DND-41 (cell line): ENCODE results near the gene ERO1B.

Experiments used
- ATAC-seq: fragments of 200-7000 bp; cut with Tn5 transposase; 3 replicates; pipeline ENCODE4 v1.9.1; 2021; ENCODE audit warnings: low read depth; ENCODE audit not compliant: insufficient read depth
- DNase-seq: peaks from one replicate; pipeline ENCODE4 v3.0.0-alpha.2; 2020
- H2AFZ ChIP-seq: 2 replicates; pipeline ENCODE4 v1.6.0; 2012; ENCODE audit warnings: low read depth, low read length
- H3K27ac ChIP-seq: 2 replicates; pipeline ENCODE4 v1.5.1; 2012; ENCODE audit warnings: low read length, inconsistent platforms
- H3K27me3 ChIP-seq: fragments of 200-600 bp; sonication (generic); 2 replicates; pipeline ENCODE4 v1.6.0; 2012; ENCODE audit warnings: low read length, mild to moderate bottlenecking, inconsistent platforms; ENCODE audit not compliant: insufficient read depth, poor library complexity
- H3K36me3 ChIP-seq: 2 replicates; pipeline ENCODE4 v1.5.1; 2012; ENCODE audit warnings: low read length, inconsistent platforms; ENCODE audit not compliant: insufficient read depth
- H3K4me1 ChIP-seq: 2 replicates; pipeline ENCODE4 v1.5.1; 2012; ENCODE audit warnings: mild to moderate bottlenecking, low read length; ENCODE audit not compliant: insufficient read depth
- H3K4me2 ChIP-seq: 2 replicates; pipeline ENCODE4 v1.6.0; 2012; ENCODE audit warnings: mild to moderate bottlenecking, moderate library complexity, low read length, inconsistent platforms; ENCODE audit not compliant: insufficient read depth
- H3K4me3 ChIP-seq, 2 experiments: fragments of 200-600 bp in 1 of 2; shearing (Covaris generic) in 1 of 2; 2 replicates each; pipeline ENCODE4 v1.5.1; 2012 to 2016; ENCODE audit warnings: inconsistent platforms in 2 of 2, low read length in 2 of 2, mild to moderate bottlenecking in 2 of 2, low read depth in 1 of 2, moderate library complexity in 1 of 2
- H3K79me2 ChIP-seq: 2 replicates; pipeline ENCODE4 v1.6.0; 2012; ENCODE audit warnings: low read length, inconsistent platforms; ENCODE audit not compliant: insufficient read depth
- H3K9ac ChIP-seq: 2 replicates; pipeline ENCODE4 v1.6.0; 2012; ENCODE audit warnings: low read depth, mild to moderate bottlenecking, inconsistent platforms, low read length, moderate library complexity
- H3K9me3 ChIP-seq: 2 replicates; pipeline ENCODE4 v1.5.1; 2012; ENCODE audit warnings: low read length, moderate library complexity, mild to moderate bottlenecking, inconsistent platforms; ENCODE audit not compliant: insufficient read depth, severe bottlenecking
- H4K20me1 ChIP-seq: 2 replicates; pipeline ENCODE4 v1.6.0; 2012; ENCODE audit warnings: low read length; ENCODE audit not compliant: insufficient read depth
- EZH2 ChIP-seq: IDR thresholded peaks from 3 replicates; pipeline ENCODE4 v1.6.1; 2012; ENCODE audit warnings: borderline replicate concordance, low read depth, mild to moderate bottlenecking, moderate library complexity, low read length, inconsistent platforms; ENCODE audit not compliant: severe bottlenecking
- TF ChIP-seq, protein P1 (sequence below): IDR thresholded peaks from 2 replicates; pipeline ENCODE4 v1.5.1; 2012; ENCODE audit warnings: borderline replicate concordance, low read length, moderate library complexity, mild to moderate bottlenecking; ENCODE audit not compliant: poor library complexity, severe bottlenecking; ENCODE audit errors: extremely low read depth

ERO1B gene

DNA sequence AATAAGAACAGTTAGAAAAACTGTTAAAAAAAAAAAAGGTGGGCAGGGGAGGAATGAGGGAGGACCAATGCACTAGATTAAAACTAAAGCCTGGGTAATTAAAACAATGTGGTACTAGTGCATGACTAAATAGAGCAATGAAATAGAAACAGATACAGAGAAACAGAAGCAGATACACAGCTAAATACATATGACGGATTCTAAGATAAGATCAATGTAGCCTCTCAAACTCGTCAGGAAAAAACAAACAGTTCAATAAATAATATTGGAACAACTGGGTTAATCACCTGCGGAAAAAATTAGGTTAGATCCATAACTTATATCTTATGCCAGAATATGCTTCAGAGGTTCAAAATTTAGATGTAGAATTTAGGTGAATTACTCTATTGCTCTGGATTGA, 68.2 kb downstream of the ERO1B start:
- TF ChIP-seq, protein P1, sequence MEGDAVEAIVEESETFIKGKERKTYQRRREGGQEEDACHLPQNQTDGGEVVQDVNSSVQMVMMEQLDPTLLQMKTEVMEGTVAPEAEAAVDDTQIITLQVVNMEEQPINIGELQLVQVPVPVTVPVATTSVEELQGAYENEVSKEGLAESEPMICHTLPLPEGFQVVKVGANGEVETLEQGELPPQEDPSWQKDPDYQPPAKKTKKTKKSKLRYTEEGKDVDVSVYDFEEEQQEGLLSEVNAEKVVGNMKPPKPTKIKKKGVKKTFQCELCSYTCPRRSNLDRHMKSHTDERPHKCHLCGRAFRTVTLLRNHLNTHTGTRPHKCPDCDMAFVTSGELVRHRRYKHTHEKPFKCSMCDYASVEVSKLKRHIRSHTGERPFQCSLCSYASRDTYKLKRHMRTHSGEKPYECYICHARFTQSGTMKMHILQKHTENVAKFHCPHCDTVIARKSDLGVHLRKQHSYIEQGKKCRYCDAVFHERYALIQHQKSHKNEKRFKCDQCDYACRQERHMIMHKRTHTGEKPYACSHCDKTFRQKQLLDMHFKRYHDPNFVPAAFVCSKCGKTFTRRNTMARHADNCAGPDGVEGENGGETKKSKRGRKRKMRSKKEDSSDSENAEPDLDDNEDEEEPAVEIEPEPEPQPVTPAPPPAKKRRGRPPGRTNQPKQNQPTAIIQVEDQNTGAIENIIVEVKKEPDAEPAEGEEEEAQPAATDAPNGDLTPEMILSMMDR = no peak
- TF ChIP-seq EZH2 = no peak
- no peaks in the 10 kb centered on the region for H3K4me1 ChIP-seq
- no peak overlapping the region for H3K27ac ChIP-seq
- no peak overlapping the region for H3K4me2 ChIP-seq
- no peak overlapping the region for H3K4me3 ChIP-seq
- H3K79me2 ChIP-seq = no peaks in the 10 kb centered on the region
- H4K20me1 ChIP-seq = no peaks in the 10 kb centered on the region
- H2AFZ ChIP-seq = no peak overlapping the region
- no peak overlapping the region for H3K9ac ChIP-seq
- DNase-seq (no peak), ATAC-seq (no peak)
- peaks cover 25% of the 10 kb centered on the region; the same call in 1 of the 2 replicates for H3K36me3 ChIP-seq
- H3K27me3 ChIP-seq = no peaks in the 10 kb centered on the region
- H3K9me3 ChIP-seq = no peaks in the 10 kb centered on the region

DNA sequence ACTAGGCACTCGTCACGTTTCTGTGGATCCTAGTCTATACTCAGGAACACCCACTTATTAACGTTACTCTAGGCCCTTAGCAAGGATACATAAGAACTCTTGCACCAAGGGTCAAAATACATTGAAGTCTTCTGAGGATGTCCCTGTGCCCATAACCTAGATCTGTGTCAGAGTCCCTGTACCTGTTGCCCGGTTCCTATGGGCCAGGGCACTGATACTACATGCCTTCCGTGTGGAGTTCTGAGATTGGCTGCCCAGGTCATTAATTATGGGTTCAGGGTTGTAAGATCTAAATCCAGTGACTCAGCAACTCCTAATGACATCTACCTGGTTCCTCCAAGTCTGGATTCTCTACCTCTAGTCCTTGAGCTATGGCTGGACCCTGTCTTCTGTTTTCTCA, 69.9 kb downstream of the ERO1B start:
- Histone ChIP-seq H3K9me3 (no peaks in the 10 kb centered on the region), H3K36me3 (peaks cover 34% of the 10 kb centered on the region; the same call in 1 of the 2 replicates), H3K27ac (no peak overlapping the region), H3K79me2 (no peaks in the 10 kb centered on the region), H4K20me1 (no peaks in the 10 kb centered on the region), H2AFZ (no peak overlapping the region), H3K4me2 (no peak overlapping the region), H3K4me1 (no peaks in the 10 kb centered on the region), H3K27me3 (no peaks in the 10 kb centered on the region), H3K4me3 (no peak overlapping the region), H3K9ac (no peak overlapping the region)
- TF ChIP-seq, protein P1 = no peak
- no peak for TF ChIP-seq EZH2
- no peak for ATAC-seq
- DNase-seq = no peak

DNA sequence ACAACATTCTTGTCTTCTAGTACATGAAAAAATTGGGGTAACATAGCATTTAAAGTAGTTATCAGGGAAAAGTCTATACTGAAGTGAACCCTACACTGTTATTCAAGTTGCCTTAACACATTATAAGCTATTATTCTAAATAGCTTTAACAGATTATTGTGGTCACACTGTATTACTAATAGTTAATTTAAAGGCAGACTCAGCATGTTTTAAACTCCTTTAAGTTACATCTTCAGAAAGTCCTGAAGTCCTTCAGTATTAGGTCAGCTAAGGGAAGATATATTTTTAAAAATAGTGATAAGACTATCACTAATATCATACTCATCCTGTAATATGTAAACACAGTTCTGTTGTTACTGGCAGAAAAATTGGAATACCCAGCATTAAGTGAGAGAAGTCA, 72.0 kb downstream of the ERO1B start:
- no peak overlapping the region for H3K4me3 ChIP-seq
- H3K9me3 ChIP-seq = no peaks in the 10 kb centered on the region
- H3K4me1 ChIP-seq = no peaks in the 10 kb centered on the region
- no peak for ATAC-seq
- no peaks in the 10 kb centered on the region for H4K20me1 ChIP-seq
- H2AFZ ChIP-seq = no peak overlapping the region
- H3K4me2 ChIP-seq = no peak overlapping the region
- TF ChIP-seq EZH2 = no peak
- TF ChIP-seq, protein P1 = no peak
- peaks cover 47% of the 10 kb centered on the region for H3K36me3 ChIP-seq
- no peak overlapping the region for H3K9ac ChIP-seq
- H3K27ac ChIP-seq = no peak overlapping the region
- H3K79me2 ChIP-seq = no peaks in the 10 kb centered on the region
- DNase-seq = no peak
- no peaks in the 10 kb centered on the region for H3K27me3 ChIP-seq

- H3K27me3 ChIP-seq = no peaks in the 10 kb centered on the region
- DNase-seq (no peak), ATAC-seq (no peak)
- TF ChIP-seq, protein P1 = no peak
- TF ChIP-seq EZH2 = no peak
- H3K9ac ChIP-seq = no peak overlapping the region
- no peaks in the 10 kb centered on the region for H4K20me1 ChIP-seq
- H3K27ac ChIP-seq = no peak overlapping the region
- H3K4me1 ChIP-seq = no peaks in the 10 kb centered on the region
- H3K9me3 ChIP-seq = no peaks in the 10 kb centered on the region
- peaks cover 48% of the 10 kb centered on the region for H3K36me3 ChIP-seq
- H3K4me3 ChIP-seq = no peak overlapping the region
- H3K4me2 ChIP-seq = no peak overlapping the region
- no peaks in the 10 kb centered on the region for H3K79me2 ChIP-seq
- H2AFZ ChIP-seq = no peak overlapping the region
Measured at GRCh38 chr1:236209185-236209584, 72.6 kb downstream of the ERO1B start.
